H1 (cell line): Measurements from ENCODE around the gene TRABD2B. TPM values are rescaled to one million over a fixed set of nuclear protein-coding genes. Genes with fewer than 3 reads are reported as not detected.

Source experiments
- BCL11A ChIP-seq, 2 experiments: IDR thresholded peaks; one replicate each; pipeline ENCODE4 v1.6.1; 2011; ENCODE audit warnings: low read depth in 2 of 2, low read length in 2 of 2, mild to moderate bottlenecking in 2 of 2
- HDAC6 ChIP-seq: IDR thresholded peaks from one replicate; pipeline ENCODE4 v1.7.1; 2012; ENCODE audit warnings: low read depth, mild to moderate bottlenecking, inconsistent platforms, low read length, moderate library complexity
- POU5F1 ChIP-seq: IDR thresholded peaks from 2 replicates; pipeline ENCODE4 v1.6.1; 2011; ENCODE audit warnings: low read depth, mild to moderate bottlenecking, low read length, moderate library complexity
- SP4 ChIP-seq: IDR thresholded peaks from 2 replicates; pipeline ENCODE4 v1.6.1; 2012; ENCODE audit warnings: low read length, inconsistent platforms
- ZNF274 ChIP-seq: IDR thresholded peaks from 2 replicates; pipeline ENCODE4 v1.7.0; 2012; ENCODE audit warnings: low read length, borderline replicate concordance; ENCODE audit errors: extremely low read depth
- polyA plus RNA-seq, 7 experiments: library from polyadenylated mRNA; depleted of rRNA in 3 of 7; stranded (reverse) in 5 of 7; unstranded in 2 of 7; fragments of >200 nt in 5 of 7; fragments of 200-250 nt in 2 of 7; gene quantifications; 1 replicate in 5 of 7; 2 replicates in 1 of 7; 4 replicates in 1 of 7; pipeline versions ENCODE4 v1.2.1 to v1.2.3, GENCODE V29; 2011 to 2013; ENCODE audit warnings: missing spikeins in 2 of 7, mixed read lengths in 2 of 7
- total RNA-seq: library from RNA; stranded (reverse); fragmentation: NEBNext Ultra II Directional; extraction: Animal tissue kit (Norgen Biotek cat#: 25700); gene quantifications from 2 replicates; pipeline ENCODE4 v1.2.1, GENCODE V29; 2021

TRABD2B gene
- total and polyA plus RNA-seq, 2 of the 8 experiments (the other 6 are each of a cell fraction or from before 2014, with no cell fraction given), result 0.95 to 3.4 TPM

DNA sequence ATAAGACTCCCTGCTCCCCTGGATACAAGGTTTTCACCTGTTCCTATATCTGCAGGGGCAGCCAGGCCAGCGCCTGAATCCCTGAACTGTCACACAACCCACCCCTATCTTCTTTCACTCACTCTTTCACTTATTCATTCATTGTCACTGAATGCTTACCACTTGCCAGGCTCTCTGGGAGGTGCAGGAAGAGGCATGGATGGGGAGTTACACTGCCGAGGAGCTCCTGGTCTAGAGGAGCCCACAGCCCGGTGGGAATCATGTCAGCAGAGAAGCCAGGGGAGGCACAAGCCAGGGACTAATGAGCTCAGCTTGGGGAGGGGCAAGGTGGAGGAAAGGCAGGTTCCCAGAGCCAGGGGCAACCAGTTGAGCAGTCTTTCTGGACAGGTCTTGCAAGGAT is 155.8 kb downstream of the TRABD2B start (continued):
- no peak for TF ChIP-seq POU5F1
- no peak for TF ChIP-seq SP4
- no peak for TF ChIP-seq BCL11A (IDR thresholded peaks at IDR 0.05; ENCODE audit: low read depth in 2 of 2, low read length in 2 of 2)
- TF ChIP-seq HDAC6, result no peak
- TF ChIP-seq ZNF274, result no peak
